AG04450 (cell line): ENCODE measurements around the gene PPIA. TPM values are rescaled to one million over a fixed set of nuclear protein-coding genes. Genes with fewer than 3 reads are reported as not detected.

Experiments
- CTCF ChIA-PET: fragments of 300-600, 350-600 bp; formaldehyde crosslinking; extraction: SDS; loops from one replicate; lab custom pipeline; 2022; ENCODE audit warnings: antibody characterized with exemption, inconsistent platforms; lab: Charles Lee
- POLR2A ChIA-PET: fragments of 350-600 bp; formaldehyde crosslinking; extraction: SDS; loops from one replicate; lab custom pipeline; 2021; ENCODE audit warnings: antibody characterized with exemption, inconsistent platforms; lab: Yijun Ruan, JAX
- DNase-seq: peaks from one replicate; pipeline ENCODE4 v3.0.0-alpha.2; 2011; ENCODE audit warnings: low read depth, low spot score
- H3K27ac ChIP-seq: one replicate; pipeline ENCODE4 v1.5.1; 2012; ENCODE audit warnings: low read depth, low read length, control low read depth
- H3K27me3 ChIP-seq: one replicate; pipeline ENCODE4 v1.6.0; 2012; ENCODE audit warnings: low read length; ENCODE audit not compliant: control insufficient read depth, insufficient read depth
- H3K4me3 ChIP-seq: 2 replicates; pipeline ENCODE4 v1.5.1; 2011; ENCODE audit warnings: mild to moderate bottlenecking, low read depth, low read length, control low read depth
- H3K9me3 ChIP-seq: 2 replicates; pipeline ENCODE4 v1.5.1; 2012; ENCODE audit warnings: low read length; ENCODE audit not compliant: control insufficient read depth, insufficient read depth
- CTCF ChIP-seq: IDR thresholded peaks from 2 replicates; pipeline ENCODE4 v1.5.1; 2011; ENCODE audit warnings: low read depth, low read length, control low read depth, inconsistent platforms
- polyA plus RNA-seq: library from polyadenylated mRNA; depleted of rRNA; stranded (reverse); fragments of >200 nt; gene quantifications from 2 replicates; pipeline ENCODE4 v1.2.3, GENCODE V29; 2011

PPIA gene
- polyA plus RNA-seq, 1 experiment: 5,100 TPM

- no peak for TF ChIP-seq CTCF
- POLR2A ChIA-PET: interaction anchor here (1.3 kb wide), 1 partner anchor 26 kb away, joined by 4 read pairs; no protein-coding TSS in a partner anchor
- CTCF ChIA-PET: no interaction called here
These were observed 2.1 kb upstream of the PPIA start for GRCh38 chr7:44794331-44794730.

GRCh38 chr7:44796034-44796503, 412 bp upstream of the PPIA start:
- Histone ChIP-seq H3K27ac (peak overlapping the region; percentile 47), H3K27me3 (no peaks in the 10 kb centered on the region), H3K9me3 (no peaks in the 10 kb centered on the region), H3K4me3 (peak overlapping the region; percentile 99)
- no peak for TF ChIP-seq CTCF
- ChIA-PET CTCF (no interaction called here), POLR2A (no interaction called here)
- no peak for DNase-seq

More at GRCh38 chr7:44794331-44794730, 2.1 kb upstream of the PPIA start:
- H3K4me3 ChIP-seq: no peak overlapping the region
- DNase-seq: no peak
- no peak overlapping the region for H3K27ac ChIP-seq
- H3K27me3 ChIP-seq: no peaks in the 10 kb centered on the region
- H3K9me3 ChIP-seq: no peaks in the 10 kb centered on the region

- Histone ChIP-seq H3K9me3 (no peaks in the 10 kb centered on the region), H3K27ac (peak overlapping the region; percentile 94), H3K27me3 (no peaks in the 10 kb centered on the region), H3K4me3 (peak overlapping the region; percentile 99)
- DNase-seq: peak; percentile 65
- POLR2A ChIA-PET: interaction anchor here (0.6 to 1.4 kb wide), 17 partner anchors 19 to 224 kb away, joined by 3 to 8 read pairs (median 4); partner anchors contain the start of genes DDX56, H2AZ2, OGDH and PURB
- CTCF ChIA-PET: interaction anchor here (1.0 to 1.5 kb wide), 4 partner anchors 49 to 339 kb away, joined by 3 to 5 read pairs (median 3); no protein-coding TSS in a partner anchor
- TF ChIP-seq CTCF: peak; percentile 48
These were observed 1.1 kb downstream of the PPIA start for GRCh38 chr7:44797329-44798258.

GRCh38 chr7:44798649-44799305, 2.3 kb downstream of the PPIA start:
- no peak overlapping the region for H3K27ac ChIP-seq
- ChIA-PET POLR2A (interaction anchor here (0.7 to 1.2 kb wide), 5 partner anchors 31 to 161 kb away, joined by 3 to 8 read pairs (median 4); no protein-coding TSS in a partner anchor), CTCF (interaction anchor here (1.0 to 1.5 kb wide), 4 partner anchors 48 to 338 kb away, joined by 3 to 5 read pairs (median 3); no protein-coding TSS in a partner anchor)
- no peak for DNase-seq
- H3K9me3 ChIP-seq: no peaks in the 10 kb centered on the region
- no peaks in the 10 kb centered on the region for H3K27me3 ChIP-seq
- peak overlapping the region; percentile 99 for H3K4me3 ChIP-seq
- no peak for TF ChIP-seq CTCF
